DMS53 treated with DMSO at 0.1 percent for 48 hours (cell line): ENCODE data around the gene FAM50B.

Experiments used
- DNase-seq: peaks from one replicate; lab custom pipeline; 2025; ENCODE audit not compliant: unreplicated experiment; lab: John Stamatoyannopoulos, UW

The FAM50B gene

DNA sequence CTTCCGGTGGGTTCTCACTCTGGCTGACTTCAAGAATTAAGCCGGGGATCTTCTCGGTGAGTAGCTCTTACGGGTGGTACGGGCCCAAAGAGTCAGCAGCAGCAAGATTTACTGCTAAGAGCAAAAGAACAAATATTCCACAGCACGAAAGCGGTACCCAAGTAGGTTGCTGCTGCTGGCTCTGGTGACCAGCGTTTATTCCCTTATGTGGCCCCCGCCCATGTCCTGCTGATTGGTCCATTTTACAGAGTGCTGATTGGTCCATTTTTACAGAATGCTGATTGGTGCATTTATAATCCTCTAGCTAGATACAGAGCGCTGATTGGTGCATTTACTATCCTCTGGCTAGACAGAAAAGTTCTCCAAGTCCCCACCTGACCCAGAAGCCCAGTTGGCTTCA, 44.3 kb downstream of the FAM50B start:
- DNase-seq = no peak

DNA sequence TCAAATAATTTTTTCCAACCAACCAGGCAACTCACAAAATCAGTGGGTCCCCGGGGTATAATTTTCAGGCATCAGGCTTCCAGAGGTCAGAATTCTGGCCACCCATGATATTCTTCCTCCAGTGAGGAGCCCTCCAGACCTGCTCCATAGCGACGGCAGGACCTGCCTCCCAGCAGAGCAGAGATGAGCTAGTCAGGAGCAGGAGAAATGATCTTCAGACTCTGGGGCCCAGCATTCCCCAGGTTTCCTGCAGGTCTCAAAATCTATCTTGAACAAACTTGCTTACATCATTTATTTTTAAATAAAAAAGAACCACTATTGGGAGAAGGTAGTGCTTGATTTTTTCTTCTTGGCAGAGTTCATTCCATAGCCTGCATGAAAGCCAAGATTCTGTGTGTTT, 44.7 kb downstream of the FAM50B start:
- no peak for DNase-seq

DNA sequence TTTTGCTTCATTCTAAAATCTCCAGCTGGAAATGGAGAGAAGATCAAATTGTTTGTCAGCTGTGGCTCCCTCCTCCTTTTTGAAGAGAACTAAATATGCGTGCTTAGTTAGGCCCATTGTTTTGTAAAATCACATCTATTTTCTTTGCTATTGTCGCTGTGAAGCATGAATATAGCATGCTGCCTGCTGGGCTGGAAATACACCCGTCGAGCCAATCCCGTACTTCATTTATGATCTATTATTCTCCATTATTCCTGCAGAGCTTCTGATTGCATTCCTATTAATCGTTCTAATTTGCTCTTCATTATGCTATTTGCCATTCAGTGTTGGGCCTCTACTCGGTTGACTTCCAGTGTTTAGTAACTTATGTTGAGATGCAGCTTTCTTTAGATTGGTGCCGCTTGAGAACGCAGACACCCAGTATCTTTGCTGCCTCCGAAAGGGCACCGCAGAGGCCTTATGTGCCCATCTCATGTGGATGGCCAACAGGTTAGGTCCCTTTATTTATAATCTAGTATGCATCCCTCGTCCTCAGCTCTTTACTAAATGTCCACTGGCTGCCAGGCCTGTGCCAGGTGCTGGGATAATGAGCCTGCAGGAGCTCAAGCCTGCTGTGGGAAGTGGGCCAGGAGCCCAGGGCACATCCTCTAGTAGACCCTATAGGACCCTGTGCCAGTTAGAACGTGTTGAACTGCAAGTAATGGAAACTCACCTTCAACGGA, 45.6 kb downstream of the FAM50B start:
- no peak for DNase-seq

DNA sequence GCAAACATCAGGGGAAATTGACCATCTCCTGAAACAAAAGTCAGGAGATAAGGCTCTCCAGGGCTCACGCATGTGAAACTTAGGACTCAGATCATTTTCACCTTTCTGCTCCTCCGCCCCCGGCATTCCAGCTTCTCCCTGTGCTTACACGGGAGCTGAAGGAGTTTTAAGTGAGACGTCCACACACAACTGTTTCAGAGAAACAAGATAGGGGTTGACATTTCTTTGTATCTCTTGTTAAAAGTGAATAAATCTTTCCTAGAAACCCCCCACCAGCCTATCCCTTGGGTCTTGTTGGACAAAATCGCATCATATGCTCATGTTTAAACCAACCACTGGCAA, 46.1 kb downstream of the FAM50B start:
- DNase-seq = no peak

DNA sequence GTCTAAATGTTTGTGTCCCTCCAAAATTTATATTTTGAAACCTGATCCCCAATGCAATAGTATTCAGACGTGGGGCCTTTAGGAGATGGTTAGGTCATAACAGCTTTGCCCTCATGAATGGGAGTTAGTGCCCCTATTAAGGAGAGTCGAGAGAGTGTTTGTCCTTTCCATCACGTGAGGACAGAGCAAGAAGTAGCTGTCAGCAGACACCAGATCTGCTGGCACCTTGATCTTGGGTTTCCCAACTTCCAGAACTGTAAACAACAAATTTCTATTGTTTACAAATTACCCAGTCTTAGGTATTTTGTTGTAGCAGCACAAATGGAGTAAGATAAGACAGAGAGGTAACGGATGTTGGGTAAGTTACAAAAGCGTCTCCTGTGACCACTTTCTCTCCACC, 46.6 kb downstream of the FAM50B start:
- DNase-seq = no peak

DNA sequence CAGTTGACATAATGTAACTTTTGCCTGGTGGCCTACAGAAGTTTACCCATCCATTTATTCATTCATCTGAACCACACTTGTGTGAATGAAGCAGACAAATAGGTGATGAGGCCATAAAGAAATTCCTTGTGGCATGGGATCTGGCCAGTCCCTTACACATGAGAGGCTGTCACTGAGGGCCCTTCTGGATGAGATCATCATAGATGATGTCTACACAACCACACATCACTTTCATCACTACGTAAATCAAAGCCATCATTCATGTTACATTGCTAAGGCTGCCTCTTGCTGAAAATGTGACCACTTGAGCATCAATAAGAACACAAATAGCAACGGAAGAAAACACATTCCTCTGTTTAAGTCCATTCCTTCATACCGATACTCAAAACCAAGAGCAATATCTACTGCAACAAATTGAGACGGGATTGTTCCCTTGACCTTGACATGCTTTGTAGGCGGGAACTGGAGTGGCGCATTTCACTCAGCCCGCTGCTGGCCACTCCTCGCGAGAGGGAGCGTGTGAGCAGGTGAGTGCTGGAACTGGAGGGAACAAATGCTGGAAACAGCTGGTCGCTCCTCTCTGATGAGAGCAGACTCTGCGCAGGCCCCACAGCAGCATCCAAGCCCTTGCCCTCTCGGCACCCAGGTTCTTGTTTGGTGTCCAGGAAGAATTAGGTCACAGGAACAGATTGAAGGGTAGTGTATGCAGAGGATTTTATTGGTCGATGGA, 49.3 kb downstream of the FAM50B start:
- no peak for DNase-seq

DNA sequence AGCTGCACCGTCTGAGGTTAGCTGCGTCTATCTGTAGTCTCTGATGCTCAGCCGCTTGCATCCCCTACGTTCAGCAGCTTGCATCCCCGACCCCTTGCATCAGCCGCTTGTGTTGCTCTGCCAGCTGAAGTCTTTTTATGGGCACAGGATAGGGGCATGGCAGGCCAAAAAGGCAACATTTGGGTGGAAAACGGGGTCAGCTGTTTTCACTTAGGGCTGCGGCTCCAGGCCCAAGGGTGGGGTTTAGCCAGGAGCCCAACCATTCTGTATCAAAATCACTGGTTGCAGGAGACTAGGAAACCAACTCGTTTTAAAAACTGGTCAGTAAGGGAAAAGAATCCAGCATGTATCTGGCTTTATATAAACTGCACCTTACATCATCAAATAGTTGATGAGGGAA, 49.9 kb downstream of the FAM50B start:
- no peak for DNase-seq

DNA sequence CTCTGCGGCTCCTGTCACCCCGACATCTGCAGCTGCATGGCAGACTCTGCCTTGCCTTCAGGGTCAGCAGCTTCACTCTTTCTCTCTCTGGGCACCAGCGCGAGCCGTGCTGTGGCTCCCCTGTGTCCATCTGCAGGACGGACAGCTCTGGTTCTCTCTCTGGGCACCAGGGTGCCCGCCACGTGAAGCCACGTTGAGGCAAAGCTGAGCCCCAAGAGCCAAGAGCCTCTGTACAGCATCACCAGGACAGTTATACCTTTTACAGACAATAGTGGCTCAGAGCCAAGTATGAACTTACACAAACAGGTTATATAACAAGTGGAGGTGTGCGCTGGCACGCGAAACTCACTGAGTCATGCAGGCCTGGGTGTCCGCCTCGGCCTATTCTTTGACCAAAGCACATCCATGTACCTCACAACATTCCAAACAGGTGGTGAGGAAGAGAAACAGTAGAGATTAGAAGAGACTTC, 50.8 kb downstream of the FAM50B start:
- DNase-seq = peak; percentile 45
